ENCODE data around the gene CHST3.

CHST3 gene

DNA sequence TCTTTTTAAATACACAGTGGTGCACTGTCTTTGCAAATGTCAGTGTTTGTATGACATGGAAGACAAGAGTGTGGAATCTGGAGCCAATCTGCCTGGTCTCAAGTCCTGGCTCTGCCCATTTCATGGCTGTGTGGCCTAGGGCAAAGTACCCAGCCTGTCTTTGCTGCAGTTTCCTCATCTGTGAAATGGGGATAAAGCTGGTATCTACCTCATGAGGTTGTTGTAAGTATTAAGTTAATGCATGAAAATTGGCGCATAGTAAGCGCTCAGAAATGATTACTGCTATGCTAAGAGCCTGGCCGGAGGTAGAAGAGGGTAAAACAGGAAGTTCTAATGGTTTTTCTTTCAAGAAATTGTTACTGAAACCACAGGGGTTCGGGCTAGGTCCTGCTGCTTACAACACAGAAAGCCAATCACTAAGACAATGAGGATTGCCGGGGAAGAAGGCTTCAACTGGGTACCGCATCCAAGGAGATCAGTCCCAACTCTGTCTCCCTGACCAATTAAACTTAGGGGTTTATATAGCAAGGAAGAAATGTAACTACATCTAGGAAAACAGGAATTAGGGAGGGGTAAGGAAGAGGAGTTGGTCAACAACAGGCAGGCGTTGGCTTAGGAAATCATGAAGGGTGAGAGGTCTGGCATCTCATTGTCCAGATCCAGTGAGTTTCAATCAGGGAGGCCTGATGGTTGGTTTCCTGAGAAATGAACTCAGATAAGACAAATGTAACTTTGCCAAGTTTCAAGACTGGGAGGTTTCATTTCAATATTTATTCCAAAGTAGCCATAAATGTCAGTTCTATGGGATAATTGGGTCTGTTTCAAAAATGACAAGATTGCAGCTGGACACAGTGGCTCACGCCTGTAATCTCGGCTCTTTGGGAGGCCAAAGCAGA lies 57.0 kb downstream of the CHST3 start:
- Histone ChIP-seq H2AFZ (ENCODE audit: low read depth, low read length) (no peak overlapping the region), H3K36me3 (replicated peaks; ENCODE audit: low read depth, low read length) (no peaks in the 10 kb centered on the region), H3K9ac (ENCODE audit: low read length) (no peak overlapping the region), H4K20me1 (ENCODE audit: insufficient read depth, low read length) (no peaks in the 10 kb centered on the region), H3K27me3 (ENCODE audit: low read depth, low read length) (no peaks in the 10 kb centered on the region), H3K4me1 (ENCODE audit: low read length) (peaks cover 6% of the 10 kb centered on the region; the same call in 1 of the 2 replicates), H3K9me3 (ENCODE audit: insufficient read depth, low read length) (no peaks in the 10 kb centered on the region), H3K4me2 (ENCODE audit: low read length) (no peak overlapping the region), H3K4me3 (ENCODE audit: low read length) (no peak overlapping the region), H3K79me2 (ENCODE audit: low read length) (no peaks in the 10 kb centered on the region), H3K27ac (ENCODE audit: low read length) (no peak overlapping the region)
- no peak for TF ChIP-seq EZH2phosphoT487 (IDR thresholded peaks at IDR 0.05; ENCODE audit: low read depth)
- TF ChIP-seq, protein P1, sequence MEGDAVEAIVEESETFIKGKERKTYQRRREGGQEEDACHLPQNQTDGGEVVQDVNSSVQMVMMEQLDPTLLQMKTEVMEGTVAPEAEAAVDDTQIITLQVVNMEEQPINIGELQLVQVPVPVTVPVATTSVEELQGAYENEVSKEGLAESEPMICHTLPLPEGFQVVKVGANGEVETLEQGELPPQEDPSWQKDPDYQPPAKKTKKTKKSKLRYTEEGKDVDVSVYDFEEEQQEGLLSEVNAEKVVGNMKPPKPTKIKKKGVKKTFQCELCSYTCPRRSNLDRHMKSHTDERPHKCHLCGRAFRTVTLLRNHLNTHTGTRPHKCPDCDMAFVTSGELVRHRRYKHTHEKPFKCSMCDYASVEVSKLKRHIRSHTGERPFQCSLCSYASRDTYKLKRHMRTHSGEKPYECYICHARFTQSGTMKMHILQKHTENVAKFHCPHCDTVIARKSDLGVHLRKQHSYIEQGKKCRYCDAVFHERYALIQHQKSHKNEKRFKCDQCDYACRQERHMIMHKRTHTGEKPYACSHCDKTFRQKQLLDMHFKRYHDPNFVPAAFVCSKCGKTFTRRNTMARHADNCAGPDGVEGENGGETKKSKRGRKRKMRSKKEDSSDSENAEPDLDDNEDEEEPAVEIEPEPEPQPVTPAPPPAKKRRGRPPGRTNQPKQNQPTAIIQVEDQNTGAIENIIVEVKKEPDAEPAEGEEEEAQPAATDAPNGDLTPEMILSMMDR (IDR thresholded peaks at IDR 0.05; ENCODE audit: low read depth, low read length), result no peak

DNA sequence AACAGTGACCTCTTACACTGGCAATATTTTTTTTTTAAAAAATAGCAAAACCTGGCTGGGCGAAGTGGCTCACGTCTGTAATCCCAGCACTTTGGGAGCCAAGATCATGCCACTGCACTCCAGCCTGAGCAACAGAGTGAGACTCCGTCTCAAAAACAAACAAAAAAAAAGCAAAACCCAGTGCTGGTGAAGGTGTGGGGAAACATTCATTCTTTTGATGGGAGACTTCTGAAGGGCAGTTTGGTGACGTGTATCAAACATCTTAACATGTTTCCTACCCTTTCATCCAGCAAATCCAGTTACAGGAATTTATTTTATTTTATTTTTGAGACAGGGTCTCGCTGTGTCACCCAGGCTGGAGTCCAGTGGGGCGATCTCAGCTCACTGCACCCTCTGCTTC lies 58.0 kb downstream of the CHST3 start:
- H3K27me3 ChIP-seq (ENCODE audit: low read depth, low read length), result no peaks in the 10 kb centered on the region
- H2AFZ ChIP-seq (ENCODE audit: low read depth, low read length), result no peak overlapping the region
- H4K20me1 ChIP-seq (ENCODE audit: insufficient read depth, low read length), result no peaks in the 10 kb centered on the region
- H3K79me2 ChIP-seq (ENCODE audit: low read length), result no peaks in the 10 kb centered on the region
- H3K4me3 ChIP-seq (ENCODE audit: low read length), result no peak overlapping the region
- H3K4me2 ChIP-seq (ENCODE audit: low read length), result no peak overlapping the region
- H3K27ac ChIP-seq (ENCODE audit: low read length), result no peak overlapping the region
- no peaks in the 10 kb centered on the region for H3K9me3 ChIP-seq (ENCODE audit: insufficient read depth, low read length)
- TF ChIP-seq EZH2phosphoT487 (IDR thresholded peaks at IDR 0.05; ENCODE audit: low read depth), result no peak
- TF ChIP-seq, protein P1 (IDR thresholded peaks at IDR 0.05; ENCODE audit: low read depth, low read length), result no peak
- H3K4me1 ChIP-seq (ENCODE audit: low read length), result peaks cover 7% of the 10 kb centered on the region
- no peak overlapping the region for H3K9ac ChIP-seq (ENCODE audit: low read length)
- no peaks in the 10 kb centered on the region for H3K36me3 ChIP-seq (replicated peaks; ENCODE audit: low read depth, low read length)

DNA sequence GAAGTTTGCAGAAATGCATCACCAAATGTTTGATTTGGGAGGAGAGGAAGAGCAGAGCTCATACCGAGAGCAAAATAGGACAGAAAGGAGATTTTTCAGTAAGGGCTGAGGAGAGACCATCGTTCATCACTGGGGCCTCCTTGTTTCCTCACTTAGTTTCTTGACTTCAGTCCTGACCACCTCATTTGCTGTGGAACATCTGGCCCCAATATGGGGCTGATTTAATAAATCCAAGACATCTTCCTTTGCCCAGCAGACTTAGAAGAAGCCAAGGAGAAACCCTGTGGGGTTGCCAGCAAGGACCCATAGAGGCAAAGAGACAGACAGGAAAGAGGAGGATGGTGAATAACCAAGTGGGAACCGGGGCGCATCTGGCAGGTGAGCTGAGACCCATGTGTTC lies 60.4 kb downstream of the CHST3 start:
- no peak overlapping the region for H3K27ac ChIP-seq (ENCODE audit: low read length)
- no peak overlapping the region for H3K4me2 ChIP-seq (ENCODE audit: low read length)
- no peak overlapping the region for H3K9ac ChIP-seq (ENCODE audit: low read length)
- no peaks in the 10 kb centered on the region for H3K27me3 ChIP-seq (ENCODE audit: low read depth, low read length)
- H4K20me1 ChIP-seq (ENCODE audit: insufficient read depth, low read length), result no peaks in the 10 kb centered on the region
- no peaks in the 10 kb centered on the region for H3K9me3 ChIP-seq (ENCODE audit: insufficient read depth, low read length)
- no peak overlapping the region for H2AFZ ChIP-seq (ENCODE audit: low read depth, low read length)
- no peaks in the 10 kb centered on the region for H3K79me2 ChIP-seq (ENCODE audit: low read length)
- no peaks in the 10 kb centered on the region for H3K36me3 ChIP-seq (replicated peaks; ENCODE audit: low read depth, low read length)
- no peak for TF ChIP-seq EZH2phosphoT487 (IDR thresholded peaks at IDR 0.05; ENCODE audit: low read depth)
- TF ChIP-seq, protein P1 (IDR thresholded peaks at IDR 0.05; ENCODE audit: low read depth, low read length), result no peak
- peaks cover 17% of the 10 kb centered on the region for H3K4me1 ChIP-seq (ENCODE audit: low read length)
- H3K4me3 ChIP-seq (ENCODE audit: low read length), result no peak overlapping the region

- Histone ChIP-seq H3K27ac (ENCODE audit: low read length) (no peak overlapping the region), H3K4me1 (ENCODE audit: low read length) (peaks cover 17% of the 10 kb centered on the region)
These were observed 61.2 kb downstream of the CHST3 start for GRCh38 chr10:72025400-72025799.

More at GRCh38 chr10:72025400-72025799, 61.2 kb downstream of the CHST3 start:
- Histone ChIP-seq H3K4me3 (ENCODE audit: low read length) (no peak overlapping the region), H3K4me2 (ENCODE audit: low read length) (no peak overlapping the region), H4K20me1 (ENCODE audit: insufficient read depth, low read length) (no peaks in the 10 kb centered on the region), H3K36me3 (replicated peaks; ENCODE audit: low read depth, low read length) (no peaks in the 10 kb centered on the region), H3K27me3 (ENCODE audit: low read depth, low read length) (no peaks in the 10 kb centered on the region), H3K9me3 (ENCODE audit: insufficient read depth, low read length) (no peaks in the 10 kb centered on the region), H3K79me2 (ENCODE audit: low read length) (no peaks in the 10 kb centered on the region), H2AFZ (ENCODE audit: low read depth, low read length) (no peak overlapping the region), H3K9ac (ENCODE audit: low read length) (no peak overlapping the region)
- TF ChIP-seq, protein P1 (IDR thresholded peaks at IDR 0.05; ENCODE audit: low read depth, low read length), result no peak
- TF ChIP-seq EZH2phosphoT487 (IDR thresholded peaks at IDR 0.05; ENCODE audit: low read depth), result no peak

Data from OCI-LY3 (cell line).